Suppressor macrophage treated with lipopolysaccharide for 1 hour (primary cell): Measurements from ENCODE around the gene AP3B1.

Experiments
- DNase-seq, 3 donors: peaks; one replicate each; pipeline ENCODE4 v3.0.0-alpha.2; 2020 to 2022

AP3B1 gene

GRCh38 chr5:77999399-77999798, 295.1 kb downstream of the AP3B1 start:
- no peak for DNase-seq

GRCh38 chr5:77996943-77997342, 297.6 kb downstream of the AP3B1 start:
- DNase-seq: no peak

- DNase-seq: no peak
Measured at GRCh38 chr5:77995793-77996409, 298.6 kb downstream of the AP3B1 start.

GRCh38 chr5:77994943-77995342, 299.6 kb downstream of the AP3B1 start:
- no peak for DNase-seq

GRCh38 chr5:77993855-77994318, 300.6 kb downstream of the AP3B1 start:
- no peak for DNase-seq

GRCh38 chr5:77993141-77993854, 301.2 kb downstream of the AP3B1 start:
- DNase-seq: no peak

- no peak for DNase-seq
Measured at GRCh38 chr5:77991084-77991483, 303.4 kb downstream of the AP3B1 start.

GRCh38 chr5:77990020-77990419, 304.5 kb downstream of the AP3B1 start:
- no peak for DNase-seq

- DNase-seq: no peak
Measured at GRCh38 chr5:77987988-77988387, 306.5 kb downstream of the AP3B1 start.

GRCh38 chr5:77987331-77987730, 307.2 kb downstream of the AP3B1 start:
- DNase-seq: no peak

GRCh38 chr5:77986261-77986660, 308.2 kb downstream of the AP3B1 start:
- no peak for DNase-seq

- DNase-seq: no peak
Measured at GRCh38 chr5:77985247-77985646, 309.3 kb downstream of the AP3B1 start.

- no peak for DNase-seq
Measured at GRCh38 chr5:77984587-77984986, 309.9 kb downstream of the AP3B1 start.

- DNase-seq: no peak
Measured at GRCh38 chr5:77983482-77984199, 310.9 kb downstream of the AP3B1 start.

GRCh38 chr5:77981820-77982219, 312.7 kb downstream of the AP3B1 start:
- DNase-seq: no peak

GRCh38 chr5:77974576-77974975, 319.9 kb downstream of the AP3B1 start:
- DNase-seq: no peak

GRCh38 chr5:77973253-77973609, 321.3 kb downstream of the AP3B1 start:
- peak in 1 of 3 donors; percentile 31 for DNase-seq

GRCh38 chr5:77972469-77973252, 321.8 kb downstream of the AP3B1 start:
- DNase-seq: peak in 1 of 3 donors; percentile 37

GRCh38 chr5:77971776-77972468, 322.6 kb downstream of the AP3B1 start:
- DNase-seq: no peak

GRCh38 chr5:77970891-77971290, 323.6 kb downstream of the AP3B1 start:
- no peak for DNase-seq

- no peak for DNase-seq
Measured at GRCh38 chr5:77963795-77964194, 330.7 kb downstream of the AP3B1 start.

- no peak for DNase-seq
Measured at GRCh38 chr5:77960863-77961396, 333.6 kb downstream of the AP3B1 start.
